Measurements from ENCODE around the gene PPM1M.

The PPM1M gene

GRCh38 chr3:52231502-52232278, 13.9 kb upstream of the PPM1M start:
- no peak overlapping the region for H3K27ac ChIP-seq (ENCODE audit: extremely low read depth, low read depth, low read length)
- no peaks in the 10 kb centered on the region for H3K9me3 ChIP-seq (ENCODE audit: control insufficient read depth, insufficient read depth, low read depth, low read length)
- POLR2A ChIA-PET: interaction anchor here (1.0 kb wide), 1 partner anchor 10 kb away, joined by 3 read pairs; no protein-coding TSS in a partner anchor
- H3K4me1 ChIP-seq (ENCODE audit: control insufficient read depth, insufficient read depth, low read length): no peaks in the 10 kb centered on the region
- CTCF ChIA-PET: interaction anchor here (0.7 to 3.4 kb wide), 27 partner anchors 9 to 307 kb away, joined by 3 to 44 read pairs (median 3); partner anchors contain the start of genes GLYCTK and WDR82
- H3K4me3 ChIP-seq (ENCODE audit: low read depth, low read length): no peak overlapping the region
- H3K36me3 ChIP-seq (ENCODE audit: control insufficient read depth in 2 of 2, insufficient read depth in 1 of 2, low read length in 2 of 2): peaks cover 0 to 44% of the 10 kb centered on the region in 2 experiments; a peak in 1 of 3 replicates
- TF ChIP-seq SCRT2 (tag by site-specific recombination; IDR thresholded peaks at IDR 0.05) (peak; percentile 62; the same call in 1 of the 2 replicates), ZNF211 (tag by site-specific recombination; IDR thresholded peaks at IDR 0.05; ENCODE audit: low read depth) (no peak), ZNF792 (tag by site-specific recombination; IDR thresholded peaks at IDR 0.05) (no peak), ZNF768 (tag by site-specific recombination; IDR thresholded peaks at IDR 0.05) (no peak), MEIS1 (CRISPR knock-in tag; IDR thresholded peaks at IDR 0.05; ENCODE audit: borderline replicate concordance) (no peak), PRDM4 (tag by site-specific recombination; IDR thresholded peaks at IDR 0.05) (no peak), ZNF184 (tag by site-specific recombination; IDR thresholded peaks at IDR 0.05) (no peak), ZNF670 (tag by site-specific recombination; IDR thresholded peaks at IDR 0.05; ENCODE audit: low read depth) (no peak), ZNF510 (tag by site-specific recombination; IDR thresholded peaks at IDR 0.05; ENCODE audit: insufficient replicate concordance) (no peak), ZNF561 (tag by site-specific recombination; IDR thresholded peaks at IDR 0.05; ENCODE audit: borderline replicate concordance) (no peak), HOXD13 (CRISPR knock-in tag; IDR thresholded peaks at IDR 0.05; ENCODE audit: borderline replicate concordance) (no peak), ZNF132 (tag by site-specific recombination; IDR thresholded peaks at IDR 0.05; ENCODE audit: borderline replicate concordance) (no peak), ZNF416 (tag by site-specific recombination; IDR thresholded peaks at IDR 0.05) (no peak), OVOL3 (tag by site-specific recombination; IDR thresholded peaks at IDR 0.05) (no peak), ZNF146 (tag by site-specific recombination; IDR thresholded peaks at IDR 0.05) (no peak), ZNF202 (tag by site-specific recombination; IDR thresholded peaks at IDR 0.05; ENCODE audit: borderline replicate concordance) (no peak), ZBTB21 (tag by site-specific recombination; IDR thresholded peaks at IDR 0.05) (no peak), PATZ1 (tag by site-specific recombination; IDR thresholded peaks at IDR 0.05) (0 out of 2 replicates have a peak, but pooled peaks have one; percentile 30), HOXA7 (CRISPR knock-in tag; IDR thresholded peaks at IDR 0.05; ENCODE audit: borderline replicate concordance) (no peak), ZNF654 (tag by site-specific recombination; IDR thresholded peaks at IDR 0.05; ENCODE audit: low read depth) (peak; percentile 48)
- TF ChIP-seq, protein P1, sequence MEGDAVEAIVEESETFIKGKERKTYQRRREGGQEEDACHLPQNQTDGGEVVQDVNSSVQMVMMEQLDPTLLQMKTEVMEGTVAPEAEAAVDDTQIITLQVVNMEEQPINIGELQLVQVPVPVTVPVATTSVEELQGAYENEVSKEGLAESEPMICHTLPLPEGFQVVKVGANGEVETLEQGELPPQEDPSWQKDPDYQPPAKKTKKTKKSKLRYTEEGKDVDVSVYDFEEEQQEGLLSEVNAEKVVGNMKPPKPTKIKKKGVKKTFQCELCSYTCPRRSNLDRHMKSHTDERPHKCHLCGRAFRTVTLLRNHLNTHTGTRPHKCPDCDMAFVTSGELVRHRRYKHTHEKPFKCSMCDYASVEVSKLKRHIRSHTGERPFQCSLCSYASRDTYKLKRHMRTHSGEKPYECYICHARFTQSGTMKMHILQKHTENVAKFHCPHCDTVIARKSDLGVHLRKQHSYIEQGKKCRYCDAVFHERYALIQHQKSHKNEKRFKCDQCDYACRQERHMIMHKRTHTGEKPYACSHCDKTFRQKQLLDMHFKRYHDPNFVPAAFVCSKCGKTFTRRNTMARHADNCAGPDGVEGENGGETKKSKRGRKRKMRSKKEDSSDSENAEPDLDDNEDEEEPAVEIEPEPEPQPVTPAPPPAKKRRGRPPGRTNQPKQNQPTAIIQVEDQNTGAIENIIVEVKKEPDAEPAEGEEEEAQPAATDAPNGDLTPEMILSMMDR (tag by site-specific recombination; IDR thresholded peaks at IDR 0.05): peak; percentile 87
- TF ChIP-seq, protein P2, sequence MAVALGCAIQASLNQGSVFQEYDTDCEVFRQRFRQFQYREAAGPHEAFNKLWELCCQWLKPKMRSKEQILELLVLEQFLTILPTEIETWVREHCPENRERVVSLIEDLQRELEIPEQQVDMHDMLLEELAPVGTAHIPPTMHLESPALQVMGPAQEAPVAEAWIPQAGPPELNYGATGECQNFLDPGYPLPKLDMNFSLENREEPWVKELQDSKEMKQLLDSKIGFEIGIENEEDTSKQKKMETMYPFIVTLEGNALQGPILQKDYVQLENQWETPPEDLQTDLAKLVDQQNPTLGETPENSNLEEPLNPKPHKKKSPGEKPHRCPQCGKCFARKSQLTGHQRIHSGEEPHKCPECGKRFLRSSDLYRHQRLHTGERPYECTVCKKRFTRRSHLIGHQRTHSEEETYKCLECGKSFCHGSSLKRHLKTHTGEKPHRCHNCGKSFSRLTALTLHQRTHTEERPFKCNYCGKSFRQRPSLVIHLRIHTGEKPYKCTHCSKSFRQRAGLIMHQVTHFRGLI (tag by site-specific recombination; IDR thresholded peaks at IDR 0.05): no peak
- TF ChIP-seq, protein P3, sequence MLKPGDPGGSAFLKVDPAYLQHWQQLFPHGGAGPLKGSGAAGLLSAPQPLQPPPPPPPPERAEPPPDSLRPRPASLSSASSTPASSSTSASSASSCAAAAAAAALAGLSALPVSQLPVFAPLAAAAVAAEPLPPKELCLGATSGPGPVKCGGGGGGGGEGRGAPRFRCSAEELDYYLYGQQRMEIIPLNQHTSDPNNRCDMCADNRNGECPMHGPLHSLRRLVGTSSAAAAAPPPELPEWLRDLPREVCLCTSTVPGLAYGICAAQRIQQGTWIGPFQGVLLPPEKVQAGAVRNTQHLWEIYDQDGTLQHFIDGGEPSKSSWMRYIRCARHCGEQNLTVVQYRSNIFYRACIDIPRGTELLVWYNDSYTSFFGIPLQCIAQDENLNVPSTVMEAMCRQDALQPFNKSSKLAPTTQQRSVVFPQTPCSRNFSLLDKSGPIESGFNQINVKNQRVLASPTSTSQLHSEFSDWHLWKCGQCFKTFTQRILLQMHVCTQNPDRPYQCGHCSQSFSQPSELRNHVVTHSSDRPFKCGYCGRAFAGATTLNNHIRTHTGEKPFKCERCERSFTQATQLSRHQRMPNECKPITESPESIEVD (tag by site-specific recombination; IDR thresholded peaks at IDR 0.05): no peak
- TF ChIP-seq, protein P4, sequence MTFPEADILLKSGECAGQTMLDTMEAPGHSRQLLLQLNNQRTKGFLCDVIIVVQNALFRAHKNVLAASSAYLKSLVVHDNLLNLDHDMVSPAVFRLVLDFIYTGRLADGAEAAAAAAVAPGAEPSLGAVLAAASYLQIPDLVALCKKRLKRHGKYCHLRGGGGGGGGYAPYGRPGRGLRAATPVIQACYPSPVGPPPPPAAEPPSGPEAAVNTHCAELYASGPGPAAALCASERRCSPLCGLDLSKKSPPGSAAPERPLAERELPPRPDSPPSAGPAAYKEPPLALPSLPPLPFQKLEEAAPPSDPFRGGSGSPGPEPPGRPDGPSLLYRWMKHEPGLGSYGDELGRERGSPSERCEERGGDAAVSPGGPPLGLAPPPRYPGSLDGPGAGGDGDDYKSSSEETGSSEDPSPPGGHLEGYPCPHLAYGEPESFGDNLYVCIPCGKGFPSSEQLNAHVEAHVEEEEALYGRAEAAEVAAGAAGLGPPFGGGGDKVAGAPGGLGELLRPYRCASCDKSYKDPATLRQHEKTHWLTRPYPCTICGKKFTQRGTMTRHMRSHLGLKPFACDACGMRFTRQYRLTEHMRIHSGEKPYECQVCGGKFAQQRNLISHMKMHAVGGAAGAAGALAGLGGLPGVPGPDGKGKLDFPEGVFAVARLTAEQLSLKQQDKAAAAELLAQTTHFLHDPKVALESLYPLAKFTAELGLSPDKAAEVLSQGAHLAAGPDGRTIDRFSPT (tag by site-specific recombination; IDR thresholded peaks at IDR 0.05): peak; percentile 59

All from HEK293 (cell line).